ENCODE measurements around the gene TRAF7.

Gene TRAF7

GRCh38 chr16:2204416-2205103, 49.0 kb downstream of the TRAF7 start:
- no peak for DNase-seq

- peak; percentile 93 for DNase-seq
Observed at GRCh38 chr16:2205104-2205966, 49.8 kb downstream of the TRAF7 start, which contains the start of gene MLST8. Gene MLST8, plus strand, starts transcription at chr16:2205454. Its CDS starts 632 bp downstream, at chr16:2206086.

DNA sequence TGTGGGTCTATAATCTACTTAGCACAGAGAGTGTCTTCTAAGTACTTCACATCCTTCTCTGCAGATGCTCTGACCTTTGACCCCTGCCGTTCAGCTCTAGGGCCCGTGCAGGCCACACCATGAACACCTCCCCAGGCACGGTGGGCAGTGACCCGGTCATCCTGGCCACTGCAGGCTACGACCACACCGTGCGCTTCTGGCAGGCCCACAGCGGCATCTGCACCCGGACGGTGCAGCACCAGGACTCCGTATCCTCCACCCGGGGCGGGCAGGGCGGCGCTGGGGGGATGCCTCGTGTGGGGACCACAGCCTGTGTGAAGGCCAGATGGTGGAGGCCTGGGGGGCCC, 50.4 kb downstream of the TRAF7 start:
- DNase-seq, result no peak

DNA sequence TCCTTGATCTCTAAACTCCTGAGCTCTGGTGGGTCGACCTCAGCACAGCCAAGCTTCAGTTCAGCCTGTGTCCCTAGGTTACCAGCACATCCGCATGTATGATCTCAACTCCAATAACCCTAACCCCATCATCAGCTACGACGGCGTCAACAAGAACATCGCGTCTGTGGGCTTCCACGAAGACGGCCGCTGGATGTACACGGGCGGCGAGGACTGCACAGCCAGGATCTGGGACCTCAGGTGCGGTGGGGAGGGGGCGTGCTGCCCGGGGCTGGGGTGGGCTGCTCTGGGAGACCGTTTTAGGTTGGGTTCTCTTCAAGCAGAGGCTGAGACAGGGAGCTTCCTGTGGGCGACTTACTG, 50.8 kb downstream of the TRAF7 start:
- DNase-seq, result peak; percentile 39

DNA sequence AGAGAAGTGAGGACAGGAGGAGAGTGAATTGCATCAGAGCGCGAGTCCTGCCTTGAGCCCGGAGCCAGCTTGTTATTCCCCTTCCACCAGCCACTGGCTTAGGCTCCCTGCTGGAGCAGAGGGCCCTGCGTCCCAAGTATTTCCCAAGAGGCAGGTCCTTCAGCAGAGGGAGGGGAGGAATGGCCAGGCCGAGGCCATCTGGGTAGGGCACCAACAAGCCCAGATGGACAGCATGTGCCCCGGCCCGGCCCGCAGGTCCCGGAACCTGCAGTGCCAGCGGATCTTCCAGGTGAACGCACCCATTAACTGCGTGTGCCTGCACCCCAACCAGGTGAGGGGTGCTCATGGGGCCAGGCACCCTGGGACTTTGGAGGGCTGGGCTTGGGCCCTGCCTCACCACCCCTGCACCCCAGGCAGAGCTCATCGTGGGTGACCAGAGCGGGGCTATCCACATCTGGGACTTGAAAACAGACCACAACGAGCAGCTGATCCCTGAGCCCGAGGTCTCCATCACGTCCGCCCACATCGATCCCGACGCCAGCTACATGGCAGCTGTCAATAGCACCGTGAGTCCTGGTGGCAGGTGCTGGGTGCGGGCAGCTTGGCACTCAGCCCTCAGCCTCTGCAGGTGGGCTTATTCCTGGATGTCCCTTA, 51.3 kb downstream of the TRAF7 start:
- DNase-seq, result no peak

DNA sequence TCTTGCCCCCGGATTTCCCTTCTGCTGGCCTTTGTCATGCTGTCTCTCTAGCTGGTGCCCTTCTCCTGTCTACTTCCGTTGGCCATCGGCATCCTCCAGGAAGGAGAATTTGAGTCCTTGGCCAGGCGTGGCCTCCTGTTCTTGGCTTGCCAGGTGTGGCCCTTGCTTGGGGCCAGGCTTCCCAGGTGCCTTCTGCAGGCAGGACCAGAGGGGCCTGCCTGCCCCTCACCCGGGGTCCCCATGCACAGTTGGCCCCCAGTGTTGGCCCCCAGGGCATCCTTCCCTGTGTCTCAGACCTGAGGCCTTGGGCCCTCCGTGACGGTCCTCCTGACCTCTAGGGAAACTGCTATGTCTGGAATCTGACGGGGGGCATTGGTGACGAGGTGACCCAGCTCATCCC, 52.3 kb downstream of the TRAF7 start:
- DNase-seq, result no peak

- peak; percentile 43 for DNase-seq
Observed at GRCh38 chr16:2208308-2208707, 52.7 kb downstream of the TRAF7 start.

- DNase-seq, result no peak
Observed at GRCh38 chr16:2208772-2209171, 53.2 kb downstream of the TRAF7 start.

GRCh38 chr16:2209258-2210008, 53.9 kb downstream of the TRAF7 start:
- no peak for DNase-seq

DNA sequence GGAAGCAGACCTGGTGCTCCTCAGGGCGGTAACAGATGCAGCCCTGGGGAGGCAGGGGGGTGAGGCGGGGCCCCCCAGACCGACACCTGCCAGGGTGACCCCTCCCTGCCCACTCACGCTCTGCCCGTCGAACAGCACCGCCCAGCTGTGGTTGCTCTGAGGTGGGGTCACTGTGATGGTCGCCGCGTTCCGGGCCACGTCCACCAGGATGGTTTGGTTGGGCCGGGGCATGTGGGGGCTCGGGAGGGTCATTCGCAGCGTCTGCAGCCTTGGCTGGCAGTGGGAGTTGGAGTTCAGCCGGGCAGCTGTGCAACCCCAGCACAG, 54.4 kb downstream of the TRAF7 start:
- no peak for DNase-seq

GRCh38 chr16:2210386-2211365, 55.1 kb downstream of the TRAF7 start, which contains the start of gene BRICD5:
Gene BRICD5, minus strand, starts transcription at chr16:2210863. Its CDS starts 30 bp downstream, at chr16:2210833.
- DNase-seq, result no peak

DNA sequence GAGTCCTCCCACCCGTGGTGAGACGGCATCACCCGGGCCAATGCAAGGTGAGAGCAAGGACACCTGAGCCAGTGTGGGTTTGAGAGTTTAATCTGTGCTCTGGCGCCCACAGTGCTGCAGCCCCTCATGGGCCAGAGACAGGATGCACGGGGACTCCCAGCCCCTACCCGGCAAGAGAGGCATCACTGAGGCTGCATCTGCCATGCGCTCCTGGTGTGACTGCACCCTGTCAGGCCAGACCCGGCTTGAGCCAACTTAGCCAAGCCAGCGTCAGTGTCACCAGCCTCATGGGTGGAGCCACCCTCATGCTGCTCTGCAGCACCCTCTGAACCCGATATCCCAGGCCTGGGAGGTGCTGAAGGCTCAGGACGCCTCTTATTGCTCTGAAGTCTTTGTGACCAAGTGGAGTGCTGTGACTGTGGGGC, 56.4 kb downstream of the TRAF7 start:
- DNase-seq, result no peak

DNA sequence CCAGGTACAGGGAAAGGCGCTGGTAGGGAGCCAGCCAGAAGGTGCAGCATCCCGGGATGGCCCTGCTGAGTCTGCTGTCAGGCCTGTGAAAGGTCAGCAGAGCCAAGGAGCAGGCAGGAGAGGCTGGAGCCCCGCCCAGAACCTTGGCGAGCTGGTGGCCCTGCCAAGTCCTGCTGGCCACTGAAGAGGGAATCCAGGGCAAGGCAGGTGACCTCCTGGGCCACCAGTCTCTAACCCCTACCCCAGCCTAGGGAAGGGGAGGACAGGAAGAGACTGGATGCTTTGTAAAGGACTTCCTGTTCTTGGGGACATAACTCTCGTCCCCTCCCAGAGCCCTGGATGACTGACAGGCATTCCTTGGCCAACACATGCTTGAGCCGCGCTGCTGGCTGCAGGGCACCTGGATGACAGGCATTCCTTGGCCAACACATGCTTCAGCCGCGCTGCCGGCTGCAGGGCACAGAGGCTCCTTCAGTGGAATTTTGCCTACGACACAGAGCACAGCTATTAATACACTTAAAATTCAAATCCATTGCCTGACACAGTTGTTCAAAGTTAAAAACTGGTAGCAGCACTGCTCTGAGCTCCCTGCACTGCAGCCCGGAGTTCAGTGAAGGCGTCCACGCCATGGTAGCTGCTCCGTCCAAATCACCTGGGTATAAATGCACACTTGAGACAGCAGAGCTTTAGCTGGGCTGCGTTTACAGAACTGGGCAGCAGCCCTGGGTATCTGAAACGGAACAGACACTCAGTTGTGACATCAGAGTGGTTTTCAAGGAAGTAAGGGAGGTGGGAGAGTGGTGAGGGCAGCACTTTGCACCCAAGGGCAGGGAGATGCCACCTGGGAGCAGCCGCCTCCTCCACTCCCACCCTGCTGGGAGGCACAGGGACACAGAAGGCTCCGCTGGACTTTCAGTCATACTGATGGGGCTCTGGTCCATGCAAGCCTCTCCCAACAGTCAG, 57.1 kb downstream of the TRAF7 start:
- DNase-seq, result peak; percentile 28

- DNase-seq, result peak; percentile 64
Observed at GRCh38 chr16:2213817-2214718, 58.5 kb downstream of the TRAF7 start.

DNA sequence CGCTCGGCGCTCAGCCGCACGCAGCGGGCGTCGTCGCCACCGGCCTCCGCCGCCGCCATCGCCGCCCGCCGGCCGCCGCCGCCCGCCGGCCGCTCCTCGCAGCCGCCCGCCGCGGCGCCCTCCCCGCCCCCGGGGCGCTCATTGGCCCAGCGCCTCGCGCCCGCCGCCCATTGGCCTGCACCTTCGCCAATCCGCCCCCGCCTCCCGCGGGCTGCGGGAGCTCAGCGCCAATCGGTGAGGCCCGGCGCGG, 59.1 kb downstream of the TRAF7 start, which contains the start of gene PGP:
PGP (minus strand) TSS at position 122 of the 250 bp plus-strand sequence; CDS start at position 59, 63 bp downstream.
- DNase-seq, result no peak

GRCh38 chr16:2216330-2216729, 60.7 kb downstream of the TRAF7 start:
- DNase-seq, result no peak

DNA sequence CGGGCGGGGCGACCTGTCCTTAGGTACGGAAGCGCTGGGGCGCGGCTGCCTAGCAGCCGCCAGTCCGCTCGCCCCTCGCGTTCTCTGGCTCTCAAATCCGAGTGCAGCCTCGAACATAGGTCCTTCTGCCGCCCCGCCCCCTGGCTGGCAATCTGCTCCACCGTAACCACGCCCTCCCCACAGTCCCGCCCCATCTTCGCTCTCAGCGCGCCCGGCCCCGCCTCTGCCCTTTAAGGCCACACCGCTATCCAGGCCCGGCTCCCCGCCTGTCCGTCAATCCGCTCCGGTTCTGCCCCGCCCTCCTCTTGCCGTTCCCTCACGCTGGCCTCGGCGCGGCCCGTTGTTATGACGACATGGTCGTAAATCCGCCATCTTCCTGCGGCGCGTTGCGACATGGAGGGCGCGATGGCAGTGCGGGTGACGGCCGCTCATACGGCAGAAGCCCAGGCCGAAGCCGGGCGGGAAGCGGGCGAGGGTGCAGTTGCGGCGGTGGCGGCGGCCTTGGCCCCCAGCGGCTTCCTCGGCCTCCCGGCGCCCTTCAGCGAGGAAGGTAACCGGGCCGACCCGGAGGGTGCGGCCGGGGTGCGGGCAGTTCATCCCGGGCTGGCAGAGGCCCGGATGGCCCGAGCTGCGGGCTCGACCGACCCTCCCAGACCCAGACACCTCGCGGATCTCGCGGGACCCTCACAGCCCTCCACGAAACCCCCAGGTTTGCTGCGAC, 67.8 kb downstream of the TRAF7 start, which contains the start of gene E4F1:
E4F1 (plus strand) TSS at position 371 of the 721 bp plus-strand sequence; CDS start at position 394, 23 bp downstream.
- peak; percentile 100 for DNase-seq

DNA sequence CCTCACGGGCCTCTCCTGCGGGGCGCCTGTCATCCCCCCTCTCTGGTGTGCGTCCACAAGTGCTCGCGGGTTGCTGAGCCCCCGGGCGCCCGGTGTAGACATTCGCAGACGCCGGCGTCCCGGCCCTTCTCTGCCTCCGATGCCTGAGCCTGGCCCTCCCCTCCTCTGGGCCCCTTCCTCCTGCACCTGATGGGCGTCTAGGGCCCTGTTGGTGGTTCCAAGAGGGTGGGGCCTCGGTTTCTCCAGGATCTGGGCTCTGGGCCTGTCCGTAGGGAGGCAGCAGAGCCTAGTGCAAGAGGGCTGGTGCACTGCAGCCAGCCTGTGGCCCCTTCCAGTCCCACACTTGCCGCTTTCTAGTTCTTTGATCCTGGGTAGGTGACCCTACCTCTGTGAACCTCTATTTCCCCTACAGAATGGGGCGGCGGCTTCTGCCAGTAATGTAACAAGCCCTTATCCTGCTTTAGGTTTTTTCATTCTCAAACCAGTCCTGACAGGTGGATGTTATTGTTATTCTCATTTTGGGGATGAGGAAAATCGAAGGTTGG, 68.4 kb downstream of the TRAF7 start:
- DNase-seq, result peak; percentile 73

Data from NCI-H69 (cell line).